Mucosa of descending colon (tissue), 3 donors: Measurements from ENCODE around the gene SMARCA4. TPM values are rescaled to one million over a fixed set of nuclear protein-coding genes. Genes with fewer than 3 reads are reported as not detected.

ENCODE experiments used
- ATAC-seq: fragments of 200-7000 bp; cut with Tn5 transposase; one replicate; pipeline ENCODE4 v1.9.1; 2020; ENCODE audit warnings: mild to moderate bottlenecking, moderate library complexity
- DNase-seq, 3 donors: peaks; one replicate each; pipeline ENCODE4 v3.0.0-alpha.2; 2020
- H3K36me3 ChIP-seq: fragments of 200-600 bp; one replicate; pipeline ENCODE4 v1.8.0; 2021; ENCODE audit warnings: low read depth, mild to moderate bottlenecking
- H3K4me1 ChIP-seq: fragments of 200-600 bp; one replicate; pipeline ENCODE4 v1.8.0; 2021; ENCODE audit warnings: low read depth, mild to moderate bottlenecking
- H3K4me3 ChIP-seq: fragments of 200-600 bp; one replicate; pipeline ENCODE4 v1.8.0; 2021; ENCODE audit warnings: mild to moderate bottlenecking
- H3K9me3 ChIP-seq: fragments of 200-600 bp; one replicate; pipeline ENCODE4 v1.8.0; 2021; ENCODE audit warnings: mild to moderate bottlenecking
- CTCF ChIP-seq: fragments of 200-600 bp; IDR thresholded peaks from one replicate; pipeline ENCODE4 v1.8.0; 2022; ENCODE audit warnings: antibody characterized with exemption, mild to moderate bottlenecking
- intact Hi-C, 2 donors: fragments of 100-400 bp; cut with DNase I in 1 of 2; cut with micrococcal nuclease in 1 of 2; formaldehyde crosslinking; loops; one replicate each; pipeline versions ENCODE4 v1.11.0 to v1.11.1; 2022; cut with DNase I, micrococcal nuclease
- total RNA-seq, 3 donors: library from RNA; stranded (reverse); fragmentation: NEBNext Ultra II Directional in 2 of 3; extraction: Animal tissue kit (Norgen Biotek cat#: 25700) in 2 of 3; gene quantifications; one replicate each; pipeline versions ENCODE4 v1.2.1 to v1.2.4, GENCODE V29; 2021 to 2023
- donor health status: DM: no; HTN: no; CAD: no; lungs with moderate emphysema.
- donor health status: DM: no; HTN: no; CAD: no.
- donor health status: DM: no; HTN: yes; CAD: no.

SMARCA4 gene
- total RNA-seq, 3 donors from 2014 or later = 81.5 to 86.5 (median 86.3) TPM

- intact Hi-C loops = no loop called here
- no peaks in the 10 kb centered on the region for H3K4me1 ChIP-seq
- peak; percentile 28 for ATAC-seq
- H3K4me3 ChIP-seq = no peak overlapping the region
- no peak for TF ChIP-seq CTCF
- no peaks in the 10 kb centered on the region for H3K9me3 ChIP-seq
- DNase-seq = no peak
- no peaks in the 10 kb centered on the region for H3K36me3 ChIP-seq
Measured at GRCh38 chr19:10915130-10916091, 45.4 kb upstream of the SMARCA4 start.

- TF ChIP-seq CTCF = no peak
- Histone ChIP-seq H3K4me1 (no peaks in the 10 kb centered on the region), H3K36me3 (no peaks in the 10 kb centered on the region), H3K9me3 (no peaks in the 10 kb centered on the region), H3K4me3 (no peak overlapping the region)
- ATAC-seq (no peak), DNase-seq (no peak)
- intact Hi-C loops = no loop called here
Measured at GRCh38 chr19:10916602-10917001, 44.2 kb upstream of the SMARCA4 start.

GRCh38 chr19:10918359-10918758, 42.5 kb upstream of the SMARCA4 start:
- TF ChIP-seq CTCF = no peak
- intact Hi-C loops = no loop called here
- no peak overlapping the region for H3K4me3 ChIP-seq
- no peaks in the 10 kb centered on the region for H3K36me3 ChIP-seq
- DNase-seq = no peak
- no peaks in the 10 kb centered on the region for H3K9me3 ChIP-seq
- no peaks in the 10 kb centered on the region for H3K4me1 ChIP-seq
- no peak for ATAC-seq

- H3K4me1 ChIP-seq = no peaks in the 10 kb centered on the region
- intact Hi-C loops = no loop called here
- no peak overlapping the region for H3K4me3 ChIP-seq
- no peaks in the 10 kb centered on the region for H3K36me3 ChIP-seq
- no peak for DNase-seq
- no peak for TF ChIP-seq CTCF
- H3K9me3 ChIP-seq = no peaks in the 10 kb centered on the region
- ATAC-seq = no peak
Measured at GRCh38 chr19:10919352-10920287, 41.2 kb upstream of the SMARCA4 start.

- DNase-seq = no peak
- no peak for ATAC-seq
- no peaks in the 10 kb centered on the region for H3K4me1 ChIP-seq
- intact Hi-C loops = no loop called here
- no peak for TF ChIP-seq CTCF
- no peak overlapping the region for H3K4me3 ChIP-seq
- no peaks in the 10 kb centered on the region for H3K36me3 ChIP-seq
- no peaks in the 10 kb centered on the region for H3K9me3 ChIP-seq
Measured at GRCh38 chr19:10920288-10920655, 40.6 kb upstream of the SMARCA4 start.
